Measurements from ENCODE around the gene MRPL24. TPM values are rescaled to one million over a fixed set of nuclear protein-coding genes. Genes with fewer than 3 reads are reported as not detected.
A peak's percentile ranks its signal among the peaks of the same experiment; 100 is the strongest.
"Not testable (repeated sequence)": the region's sequence is repeated elsewhere in the genome, so short reads cannot be mapped to it uniquely, and the experiment has no call there.

The MRPL24 gene
- total RNA-seq, 1 experiment from 2014 or later = 27.3 TPM

DNA sequence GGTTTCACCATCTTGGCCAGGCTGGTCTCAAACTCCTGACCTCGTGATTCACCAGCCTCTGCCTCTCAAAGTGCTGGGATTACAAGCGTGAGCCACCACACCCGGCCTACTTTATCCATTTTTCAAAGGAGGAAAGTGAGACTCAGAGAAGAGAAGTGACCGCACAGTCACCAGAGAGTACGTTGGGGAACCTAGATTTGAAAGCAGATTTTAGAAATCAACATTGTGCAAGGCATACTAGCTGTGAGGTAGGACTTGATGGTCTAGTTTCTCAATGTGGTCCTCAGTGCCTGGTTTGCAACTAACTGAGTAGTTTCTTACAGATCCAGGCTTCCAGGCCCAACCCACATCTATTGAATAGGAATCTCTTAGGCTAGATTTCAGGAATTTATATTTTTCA is 24.8 kb upstream of the MRPL24 start:
- H3K23me2 ChIP-seq (ENCODE audit: insufficient read length, low read depth, low read length, poor library complexity, severe bottlenecking) = peaks cover 17% of the 10 kb centered on the region
- no peak overlapping the region for H2BK20ac ChIP-seq (ENCODE audit: low read depth, low read length, poor library complexity, severe bottlenecking)
- no peaks in the 10 kb centered on the region for H4K20me1 ChIP-seq (ENCODE audit: control insufficient read depth, insufficient read depth, insufficient read length)
- no peak overlapping the region for H2BK12ac ChIP-seq (ENCODE audit: insufficient read length, low read depth, low read length)
- H3K14ac ChIP-seq (ENCODE audit: insufficient read depth, low read length) = no peak overlapping the region
- TF ChIP-seq, protein P1, sequence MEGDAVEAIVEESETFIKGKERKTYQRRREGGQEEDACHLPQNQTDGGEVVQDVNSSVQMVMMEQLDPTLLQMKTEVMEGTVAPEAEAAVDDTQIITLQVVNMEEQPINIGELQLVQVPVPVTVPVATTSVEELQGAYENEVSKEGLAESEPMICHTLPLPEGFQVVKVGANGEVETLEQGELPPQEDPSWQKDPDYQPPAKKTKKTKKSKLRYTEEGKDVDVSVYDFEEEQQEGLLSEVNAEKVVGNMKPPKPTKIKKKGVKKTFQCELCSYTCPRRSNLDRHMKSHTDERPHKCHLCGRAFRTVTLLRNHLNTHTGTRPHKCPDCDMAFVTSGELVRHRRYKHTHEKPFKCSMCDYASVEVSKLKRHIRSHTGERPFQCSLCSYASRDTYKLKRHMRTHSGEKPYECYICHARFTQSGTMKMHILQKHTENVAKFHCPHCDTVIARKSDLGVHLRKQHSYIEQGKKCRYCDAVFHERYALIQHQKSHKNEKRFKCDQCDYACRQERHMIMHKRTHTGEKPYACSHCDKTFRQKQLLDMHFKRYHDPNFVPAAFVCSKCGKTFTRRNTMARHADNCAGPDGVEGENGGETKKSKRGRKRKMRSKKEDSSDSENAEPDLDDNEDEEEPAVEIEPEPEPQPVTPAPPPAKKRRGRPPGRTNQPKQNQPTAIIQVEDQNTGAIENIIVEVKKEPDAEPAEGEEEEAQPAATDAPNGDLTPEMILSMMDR (conservative IDR thresholded peaks at IDR 0.05) = no peak
- H2BK15ac ChIP-seq (ENCODE audit: low read depth, low read length) = no peak overlapping the region
- no peak overlapping the region for H3K4me2 ChIP-seq (ENCODE audit: insufficient read depth, insufficient read length, low read length)
- no peak overlapping the region for H2AFZ ChIP-seq (ENCODE audit: low read length)
- H3K23ac ChIP-seq (ENCODE audit: insufficient read length, low read depth, low read length) = no peak overlapping the region
- H3T11ph ChIP-seq (ENCODE audit: low read length) = no peak overlapping the region
- H4K8ac ChIP-seq (replicated peaks; ENCODE audit: insufficient read length, low read depth, low read length) = no peak overlapping the region
- Mint-ChIP-seq H3K4me3 (peak overlapping the region; percentile 20 to 21; a peak in 1 of 5 replicates), H3K27me3 (ENCODE audit: low read depth) (no peaks in the 10 kb centered on the region), H3K27ac (no peak overlapping the region; a peak in 1 of 7 replicates), H3K36me3 (ENCODE audit: insufficient read depth in 1 of 3, low read depth in 3 of 3) (peaks cover 3 to 18% (median 17%) of the 10 kb centered on the region in 3 experiments), H3K4me1 (peaks cover 24 to 25% of the 10 kb centered on the region in 2 experiments), H3K9me3 (no peaks in the 10 kb centered on the region)
- no peaks in the 10 kb centered on the region for H3K27me3 ChIP-seq (ENCODE audit: insufficient read depth, low read length)
- DNase-seq = no peak
- no peak overlapping the region for H2BK120ac ChIP-seq (ENCODE audit: low read depth, low read length, poor library complexity, severe bottlenecking)
- H3K18ac ChIP-seq (ENCODE audit: insufficient read length, low read depth, low read length) = no peak overlapping the region
- H3K9me3 ChIP-seq (ENCODE audit: control insufficient read depth, low read depth, low read length) = no peaks in the 10 kb centered on the region
- no peak overlapping the region for H2AK5ac ChIP-seq (ENCODE audit: insufficient read length, low read length)
- H3K4ac ChIP-seq (ENCODE audit: low read depth, low read length) = no peak overlapping the region
- no CpG with 5 or more reads among the region's 5 CpGs for WGBS (ENCODE audit: extremely low coverage, insufficient read length, low lambda C conversion rate)
- no peak overlapping the region for H2BK5ac ChIP-seq (ENCODE audit: insufficient read length, low read length)
- peaks cover 16% of the 10 kb centered on the region for H3K79me2 ChIP-seq (ENCODE audit: insufficient read depth, low read length)
- no peak overlapping the region for H3K9ac ChIP-seq (ENCODE audit: extremely low read depth, insufficient read length, low read length)
- no peak overlapping the region for H3K56ac ChIP-seq (ENCODE audit: insufficient read length, low read depth, low read length)
- H3K4me1 ChIP-seq (ENCODE audit: insufficient read depth, low read length) = no peaks in the 10 kb centered on the region; the same call in 1 of the 2 replicates
- H3K27ac ChIP-seq (ENCODE audit: insufficient read length, low read depth, low read length) = no peak overlapping the region
- H4K91ac ChIP-seq (ENCODE audit: insufficient read length, low read depth, low read length) = no peak overlapping the region
- peaks cover 5% of the 10 kb centered on the region for H3K79me1 ChIP-seq (ENCODE audit: insufficient read depth, low read depth, low read length, poor library complexity, severe bottlenecking)
- H4K5ac ChIP-seq (ENCODE audit: insufficient read length, low read depth, low read length) = no peak overlapping the region

DNA sequence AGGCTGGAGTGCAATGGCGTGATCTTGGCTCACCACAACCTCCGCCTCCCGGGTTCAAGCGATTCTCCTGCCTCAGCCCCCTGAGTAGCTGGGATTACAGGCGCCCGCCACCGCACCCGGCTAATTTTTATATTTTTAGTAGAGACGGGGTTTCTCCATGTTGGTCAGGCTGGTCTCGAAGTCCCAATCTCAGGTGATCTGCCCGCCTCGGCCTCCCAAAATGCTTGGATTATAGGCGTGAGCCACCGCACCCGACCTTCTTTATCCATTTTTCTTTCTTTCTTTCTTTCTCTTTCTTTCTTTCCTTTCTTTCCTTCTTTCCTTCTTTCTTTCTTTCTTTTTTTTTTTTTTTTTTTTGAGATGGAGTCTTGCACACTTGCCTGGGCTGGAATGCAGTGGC is 24.2 kb upstream of the MRPL24 start:
- H4K5ac ChIP-seq (ENCODE audit: insufficient read length, low read depth, low read length); DNase-seq: not testable (repeated sequence)

More for the DNA sequence above, 24.2 kb upstream of the MRPL24 start:
- not testable (repeated sequence) for H4K91ac ChIP-seq (ENCODE audit: insufficient read length, low read depth, low read length); H3K56ac ChIP-seq (ENCODE audit: insufficient read length, low read depth, low read length); H2BK5ac ChIP-seq (ENCODE audit: insufficient read length, low read length); H3K27ac Mint-ChIP-seq; H3K27me3 ChIP-seq (ENCODE audit: insufficient read depth, low read length); H3K4me1 ChIP-seq (ENCODE audit: insufficient read depth, low read length); H3T11ph ChIP-seq (ENCODE audit: low read length); H3K4ac ChIP-seq (ENCODE audit: low read depth, low read length); H2AFZ ChIP-seq (ENCODE audit: low read length); H3K79me1 ChIP-seq (ENCODE audit: insufficient read depth, low read depth, low read length, poor library complexity, severe bottlenecking); H2BK120ac ChIP-seq (ENCODE audit: low read depth, low read length, poor library complexity, severe bottlenecking); H3K4me2 ChIP-seq (ENCODE audit: insufficient read depth, insufficient read length, low read length); H3K14ac ChIP-seq (ENCODE audit: insufficient read depth, low read length); H3K18ac ChIP-seq (ENCODE audit: insufficient read length, low read depth, low read length); H3K27ac ChIP-seq (ENCODE audit: insufficient read length, low read depth, low read length); H2AK5ac ChIP-seq (ENCODE audit: insufficient read length, low read length); H3K9ac ChIP-seq (ENCODE audit: extremely low read depth, insufficient read length, low read length); H3K9me3 ChIP-seq (ENCODE audit: control insufficient read depth, low read depth, low read length); H3K9me3 Mint-ChIP-seq; H2BK12ac ChIP-seq (ENCODE audit: insufficient read length, low read depth, low read length); H4K20me1 ChIP-seq (ENCODE audit: control insufficient read depth, insufficient read depth, insufficient read length); H3K23ac ChIP-seq (ENCODE audit: insufficient read length, low read depth, low read length); H2BK20ac ChIP-seq (ENCODE audit: low read depth, low read length, poor library complexity, severe bottlenecking); H3K27me3 Mint-ChIP-seq (ENCODE audit: low read depth); H3K4me3 Mint-ChIP-seq; H4K8ac ChIP-seq (replicated peaks; ENCODE audit: insufficient read length, low read depth, low read length); H2BK15ac ChIP-seq (ENCODE audit: low read depth, low read length)
- no CpG with 5 or more reads among the region's 15 CpGs for WGBS (ENCODE audit: extremely low coverage, insufficient read length, low lambda C conversion rate)
- Mint-ChIP-seq H3K36me3 (ENCODE audit: insufficient read depth in 1 of 3, low read depth in 3 of 3) (peaks cover 3 to 13% (median 12%) of the 10 kb centered on the region in 3 experiments; a peak in 6 of 7 replicates), H3K4me1 (peaks cover 28% of the 10 kb centered on the region in 2 experiments)
- Histone ChIP-seq H3K79me2 (ENCODE audit: insufficient read depth, low read length) (peaks cover 14% of the 10 kb centered on the region), H3K23me2 (ENCODE audit: insufficient read length, low read depth, low read length, poor library complexity, severe bottlenecking) (peaks cover 17% of the 10 kb centered on the region)
